ENCODE data around the gene PLAAT4. TPM values are rescaled to one million over a fixed set of nuclear protein-coding genes. Genes with fewer than 3 reads are reported as not detected.

Gene PLAAT4
- total RNA-seq, 1 experiment from 2014 or later: 3.5 TPM

DNA sequence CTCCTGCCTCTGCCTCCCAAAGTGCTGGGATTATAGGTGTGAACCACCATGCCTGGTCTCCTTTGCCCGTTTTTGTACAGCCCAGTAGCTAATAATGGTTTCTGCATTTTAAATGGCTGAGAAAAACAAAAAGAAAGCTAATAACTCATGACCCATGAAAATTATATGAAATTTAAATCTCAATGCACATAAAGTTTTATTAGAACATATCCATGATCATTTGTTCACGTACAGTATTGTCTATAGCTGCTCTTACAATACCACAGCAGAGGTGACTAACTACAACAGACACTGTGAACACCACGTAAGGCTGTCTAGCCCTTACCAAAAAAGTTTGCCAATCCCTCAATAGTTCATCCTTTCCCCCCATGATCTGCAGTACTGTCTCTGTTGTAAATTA is 33.0 kb downstream of the PLAAT4 start:
- Mint-ChIP-seq H3K4me3 (no peak overlapping the region), H3K27me3 (ENCODE audit: low read depth) (no peaks in the 10 kb centered on the region; the same call in 1 of the 2 replicates), H3K4me1 (peaks cover 17 to 39% of the 10 kb centered on the region in 2 experiments), H3K27ac (no peak overlapping the region), H3K36me3 (ENCODE audit: insufficient read depth in 1 of 3, low read depth in 3 of 3) (peaks cover 4 to 20% (median 17%) of the 10 kb centered on the region in 3 experiments; a peak in 6 of 7 replicates), H3K9me3 (peaks cover 0 to 1% of the 10 kb centered on the region in 2 experiments; a peak in 1 of 5 replicates)
- Histone ChIP-seq H3K56ac (ENCODE audit: insufficient read length, low read depth, low read length) (no peak overlapping the region), H3K4me1 (ENCODE audit: insufficient read depth, low read length) (peaks cover 3% of the 10 kb centered on the region; the same call in 1 of the 2 replicates), H4K91ac (ENCODE audit: insufficient read length, low read depth, low read length) (no peak overlapping the region), H2AFZ (ENCODE audit: low read length) (no peak overlapping the region), H4K8ac (replicated peaks; ENCODE audit: insufficient read length, low read depth, low read length) (no peak overlapping the region), H3K9ac (ENCODE audit: extremely low read depth, insufficient read length, low read length) (no peak overlapping the region), H3K23me2 (ENCODE audit: insufficient read length, low read depth, low read length, poor library complexity, severe bottlenecking) (no peaks in the 10 kb centered on the region), H3K79me2 (ENCODE audit: insufficient read depth, low read length) (no peaks in the 10 kb centered on the region), H3T11ph (ENCODE audit: low read length) (no peak overlapping the region), H3K79me1 (ENCODE audit: insufficient read depth, low read depth, low read length, poor library complexity, severe bottlenecking) (no peaks in the 10 kb centered on the region), H2BK120ac (ENCODE audit: low read depth, low read length, poor library complexity, severe bottlenecking) (no peak overlapping the region), H3K4ac (ENCODE audit: low read depth, low read length) (no peak overlapping the region), H2BK12ac (ENCODE audit: insufficient read length, low read depth, low read length) (no peak overlapping the region), H4K20me1 (ENCODE audit: control insufficient read depth, insufficient read depth, insufficient read length) (no peaks in the 10 kb centered on the region), H2BK5ac (ENCODE audit: insufficient read length, low read length) (no peak overlapping the region), H3K14ac (ENCODE audit: insufficient read depth, low read length) (no peak overlapping the region), H3K9me3 (ENCODE audit: control insufficient read depth, low read depth, low read length) (no peaks in the 10 kb centered on the region), H2BK20ac (ENCODE audit: low read depth, low read length, poor library complexity, severe bottlenecking) (no peak overlapping the region), H2AK5ac (ENCODE audit: insufficient read length, low read length) (no peak overlapping the region), H3K27me3 (ENCODE audit: insufficient read depth, low read length) (no peaks in the 10 kb centered on the region), H4K5ac (ENCODE audit: insufficient read length, low read depth, low read length) (no peak overlapping the region), H3K4me2 (ENCODE audit: insufficient read depth, insufficient read length, low read length) (no peak overlapping the region), H3K18ac (ENCODE audit: insufficient read length, low read depth, low read length) (no peak overlapping the region), H2BK15ac (ENCODE audit: low read depth, low read length) (no peak overlapping the region), H3K27ac (ENCODE audit: insufficient read length, low read depth, low read length) (no peak overlapping the region), H3K23ac (ENCODE audit: insufficient read length, low read depth, low read length) (no peak overlapping the region)
- DNase-seq: peak; percentile 3
- TF ChIP-seq, protein P1, sequence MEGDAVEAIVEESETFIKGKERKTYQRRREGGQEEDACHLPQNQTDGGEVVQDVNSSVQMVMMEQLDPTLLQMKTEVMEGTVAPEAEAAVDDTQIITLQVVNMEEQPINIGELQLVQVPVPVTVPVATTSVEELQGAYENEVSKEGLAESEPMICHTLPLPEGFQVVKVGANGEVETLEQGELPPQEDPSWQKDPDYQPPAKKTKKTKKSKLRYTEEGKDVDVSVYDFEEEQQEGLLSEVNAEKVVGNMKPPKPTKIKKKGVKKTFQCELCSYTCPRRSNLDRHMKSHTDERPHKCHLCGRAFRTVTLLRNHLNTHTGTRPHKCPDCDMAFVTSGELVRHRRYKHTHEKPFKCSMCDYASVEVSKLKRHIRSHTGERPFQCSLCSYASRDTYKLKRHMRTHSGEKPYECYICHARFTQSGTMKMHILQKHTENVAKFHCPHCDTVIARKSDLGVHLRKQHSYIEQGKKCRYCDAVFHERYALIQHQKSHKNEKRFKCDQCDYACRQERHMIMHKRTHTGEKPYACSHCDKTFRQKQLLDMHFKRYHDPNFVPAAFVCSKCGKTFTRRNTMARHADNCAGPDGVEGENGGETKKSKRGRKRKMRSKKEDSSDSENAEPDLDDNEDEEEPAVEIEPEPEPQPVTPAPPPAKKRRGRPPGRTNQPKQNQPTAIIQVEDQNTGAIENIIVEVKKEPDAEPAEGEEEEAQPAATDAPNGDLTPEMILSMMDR (conservative IDR thresholded peaks at IDR 0.05): no peak
- no CpG with 5 or more reads among the region's 3 CpGs for WGBS (ENCODE audit: extremely low coverage, insufficient read length, low lambda C conversion rate)

All from H9 (cell line).